Loucy (cell line): ENCODE data around the gene TMEM18.

Source experiments
- H2AFZ ChIP-seq: fragments of 200-600 bp; sonication (generic); 2 replicates; pipeline ENCODE4 v1.6.0; 2016; ENCODE audit warnings: antibody characterized with exemption, mild to moderate bottlenecking, low read length, moderate library complexity
- H3F3A ChIP-seq: fragments of 200-600 bp; 2 replicates; pipeline ENCODE4 v1.6.0; 2016; ENCODE audit warnings: antibody characterized with exemption, low read depth, mild to moderate bottlenecking
- H3K27me3 ChIP-seq: fragments of 200-600 bp; sonication (generic); 2 replicates; pipeline ENCODE4 v1.6.1; 2014; ENCODE audit warnings: low read length, mild to moderate bottlenecking; ENCODE audit not compliant: insufficient read depth, poor library complexity, severe bottlenecking
- H3K36me3 ChIP-seq: fragments of 200-600 bp; sonication (generic); 2 replicates; pipeline ENCODE4 v1.6.1; 2016; ENCODE audit warnings: low read length; ENCODE audit not compliant: insufficient read depth
- H3K4me1 ChIP-seq: fragments of 200-600 bp; sonication (generic); 2 replicates; pipeline ENCODE4 v1.5.1; 2014; ENCODE audit warnings: low read length, mild to moderate bottlenecking; ENCODE audit not compliant: insufficient read depth, poor library complexity, severe bottlenecking
- H3K4me2 ChIP-seq: fragments of 200-600 bp; sonication (generic); 2 replicates; pipeline ENCODE4 v1.6.0; 2014; ENCODE audit warnings: antibody characterized with exemption, low read length, low read depth, mild to moderate bottlenecking; ENCODE audit not compliant: poor library complexity, severe bottlenecking
- H3K4me3 ChIP-seq: fragments of 200-600 bp; sonication (generic); 2 replicates; pipeline ENCODE4 v1.5.1; 2014; ENCODE audit warnings: low read length, mild to moderate bottlenecking, mixed read lengths; ENCODE audit not compliant: poor library complexity, severe bottlenecking
- H3K79me2 ChIP-seq: fragments of 200-600 bp; sonication (generic); 2 replicates; pipeline ENCODE4 v1.6.1; 2014; ENCODE audit warnings: low read length; ENCODE audit not compliant: insufficient read depth
- H3K9ac ChIP-seq: fragments of 200-600 bp; sonication (generic); 2 replicates; pipeline ENCODE4 v1.6.0; 2014; ENCODE audit warnings: mild to moderate bottlenecking, low read depth, low read length, moderate library complexity; ENCODE audit not compliant: poor library complexity, severe bottlenecking
- H3K9me2 ChIP-seq: fragments of 200-600 bp; sonication (generic); replicated peaks from 2 replicates; pipeline ENCODE4 v1.6.1; 2016; ENCODE audit warnings: low read depth, low read length, mixed read lengths
- H3K9me3 ChIP-seq: fragments of 200-600 bp; sonication (generic); 2 replicates; pipeline ENCODE4 v1.6.1; 2014; ENCODE audit warnings: mild to moderate bottlenecking, antibody characterized with exemption, low read length, low read depth; ENCODE audit not compliant: insufficient read depth
- H4K20me1 ChIP-seq: fragments of 200-600 bp; sonication (generic); 2 replicates; pipeline ENCODE4 v1.6.0; 2014; ENCODE audit warnings: antibody characterized with exemption, low read length, mild to moderate bottlenecking; ENCODE audit not compliant: insufficient read depth, poor library complexity, severe bottlenecking
- CTCF ChIP-seq: fragments of 200-600 bp; sonication (generic); conservative IDR thresholded peaks from 2 replicates; pipeline ENCODE4 v1.5.1; 2014; ENCODE audit warnings: mild to moderate bottlenecking, antibody characterized with exemption, low read length
- EZH2phosphoT487 ChIP-seq: fragments of 200-600 bp; IDR thresholded peaks from 2 replicates; pipeline ENCODE4 v1.6.1; 2018; ENCODE audit warnings: antibody characterized with exemption, mild to moderate bottlenecking, moderate library complexity, borderline replicate concordance

The TMEM18 gene

GRCh38 chr2:644871-645270 lies 32.3 kb downstream of the TMEM18 start:
- Histone ChIP-seq H3K4me1 (no peaks in the 10 kb centered on the region), H3K4me2 (no peak overlapping the region), H3K36me3 (no peaks in the 10 kb centered on the region), H3K9me2 (no peaks in the 10 kb centered on the region), H3K27me3 (no peaks in the 10 kb centered on the region), H4K20me1 (no peaks in the 10 kb centered on the region), H3K79me2 (no peaks in the 10 kb centered on the region), H3K9ac (no peak overlapping the region), H3K9me3 (no peaks in the 10 kb centered on the region), H2AFZ (no peak overlapping the region), H3K4me3 (no peak overlapping the region), H3F3A (no peaks in the 10 kb centered on the region)
- TF ChIP-seq EZH2phosphoT487, result no peak
- no peak for TF ChIP-seq CTCF

GRCh38 chr2:643761-644160 lies 33.4 kb downstream of the TMEM18 start:
- Histone ChIP-seq H3K79me2 (no peaks in the 10 kb centered on the region), H3F3A (no peaks in the 10 kb centered on the region), H4K20me1 (no peaks in the 10 kb centered on the region), H2AFZ (no peak overlapping the region), H3K27me3 (no peaks in the 10 kb centered on the region), H3K9me2 (no peaks in the 10 kb centered on the region), H3K36me3 (no peaks in the 10 kb centered on the region), H3K4me2 (no peak overlapping the region), H3K9me3 (no peaks in the 10 kb centered on the region), H3K9ac (no peak overlapping the region), H3K4me3 (no peak overlapping the region), H3K4me1 (no peaks in the 10 kb centered on the region)
- TF ChIP-seq EZH2phosphoT487 (no peak), CTCF (no peak)

GRCh38 chr2:643334-643733 lies 33.9 kb downstream of the TMEM18 start:
- Histone ChIP-seq H3F3A (no peaks in the 10 kb centered on the region), H2AFZ (no peak overlapping the region), H3K9me2 (no peaks in the 10 kb centered on the region), H4K20me1 (no peaks in the 10 kb centered on the region), H3K9ac (no peak overlapping the region), H3K9me3 (no peaks in the 10 kb centered on the region), H3K4me3 (no peak overlapping the region), H3K4me1 (no peaks in the 10 kb centered on the region), H3K79me2 (no peaks in the 10 kb centered on the region), H3K36me3 (no peaks in the 10 kb centered on the region), H3K4me2 (no peak overlapping the region), H3K27me3 (no peaks in the 10 kb centered on the region)
- TF ChIP-seq CTCF (no peak), EZH2phosphoT487 (no peak)
